Epithelial cell of umbilical artery (primary cell): Measurements from ENCODE around the gene PFAS. TPM values are rescaled to one million over a fixed set of nuclear protein-coding genes. Genes with fewer than 3 reads are reported as not detected.

Experiments
- total RNA-seq: library from RNA; depleted of rRNA; stranded (reverse); fragments of >200 nt; gene quantifications from 2 replicates; pipeline ENCODE4 v1.2.3, GENCODE V29; 2014

The PFAS gene, protein sequence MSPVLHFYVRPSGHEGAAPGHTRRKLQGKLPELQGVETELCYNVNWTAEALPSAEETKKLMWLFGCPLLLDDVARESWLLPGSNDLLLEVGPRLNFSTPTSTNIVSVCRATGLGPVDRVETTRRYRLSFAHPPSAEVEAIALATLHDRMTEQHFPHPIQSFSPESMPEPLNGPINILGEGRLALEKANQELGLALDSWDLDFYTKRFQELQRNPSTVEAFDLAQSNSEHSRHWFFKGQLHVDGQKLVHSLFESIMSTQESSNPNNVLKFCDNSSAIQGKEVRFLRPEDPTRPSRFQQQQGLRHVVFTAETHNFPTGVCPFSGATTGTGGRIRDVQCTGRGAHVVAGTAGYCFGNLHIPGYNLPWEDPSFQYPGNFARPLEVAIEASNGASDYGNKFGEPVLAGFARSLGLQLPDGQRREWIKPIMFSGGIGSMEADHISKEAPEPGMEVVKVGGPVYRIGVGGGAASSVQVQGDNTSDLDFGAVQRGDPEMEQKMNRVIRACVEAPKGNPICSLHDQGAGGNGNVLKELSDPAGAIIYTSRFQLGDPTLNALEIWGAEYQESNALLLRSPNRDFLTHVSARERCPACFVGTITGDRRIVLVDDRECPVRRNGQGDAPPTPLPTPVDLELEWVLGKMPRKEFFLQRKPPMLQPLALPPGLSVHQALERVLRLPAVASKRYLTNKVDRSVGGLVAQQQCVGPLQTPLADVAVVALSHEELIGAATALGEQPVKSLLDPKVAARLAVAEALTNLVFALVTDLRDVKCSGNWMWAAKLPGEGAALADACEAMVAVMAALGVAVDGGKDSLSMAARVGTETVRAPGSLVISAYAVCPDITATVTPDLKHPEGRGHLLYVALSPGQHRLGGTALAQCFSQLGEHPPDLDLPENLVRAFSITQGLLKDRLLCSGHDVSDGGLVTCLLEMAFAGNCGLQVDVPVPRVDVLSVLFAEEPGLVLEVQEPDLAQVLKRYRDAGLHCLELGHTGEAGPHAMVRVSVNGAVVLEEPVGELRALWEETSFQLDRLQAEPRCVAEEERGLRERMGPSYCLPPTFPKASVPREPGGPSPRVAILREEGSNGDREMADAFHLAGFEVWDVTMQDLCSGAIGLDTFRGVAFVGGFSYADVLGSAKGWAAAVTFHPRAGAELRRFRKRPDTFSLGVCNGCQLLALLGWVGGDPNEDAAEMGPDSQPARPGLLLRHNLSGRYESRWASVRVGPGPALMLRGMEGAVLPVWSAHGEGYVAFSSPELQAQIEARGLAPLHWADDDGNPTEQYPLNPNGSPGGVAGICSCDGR (N-terminal part only)
- total RNA-seq = 37.0 and 39.2 TPM in 2 replicates

GRCh38 chr17:8248751-8249607 lies at the start of gene PFAS:
Gene PFAS (plus strand): TSS chr17:8249289. CDS start chr17:8253938, 4,649 bp downstream.

DNA sequence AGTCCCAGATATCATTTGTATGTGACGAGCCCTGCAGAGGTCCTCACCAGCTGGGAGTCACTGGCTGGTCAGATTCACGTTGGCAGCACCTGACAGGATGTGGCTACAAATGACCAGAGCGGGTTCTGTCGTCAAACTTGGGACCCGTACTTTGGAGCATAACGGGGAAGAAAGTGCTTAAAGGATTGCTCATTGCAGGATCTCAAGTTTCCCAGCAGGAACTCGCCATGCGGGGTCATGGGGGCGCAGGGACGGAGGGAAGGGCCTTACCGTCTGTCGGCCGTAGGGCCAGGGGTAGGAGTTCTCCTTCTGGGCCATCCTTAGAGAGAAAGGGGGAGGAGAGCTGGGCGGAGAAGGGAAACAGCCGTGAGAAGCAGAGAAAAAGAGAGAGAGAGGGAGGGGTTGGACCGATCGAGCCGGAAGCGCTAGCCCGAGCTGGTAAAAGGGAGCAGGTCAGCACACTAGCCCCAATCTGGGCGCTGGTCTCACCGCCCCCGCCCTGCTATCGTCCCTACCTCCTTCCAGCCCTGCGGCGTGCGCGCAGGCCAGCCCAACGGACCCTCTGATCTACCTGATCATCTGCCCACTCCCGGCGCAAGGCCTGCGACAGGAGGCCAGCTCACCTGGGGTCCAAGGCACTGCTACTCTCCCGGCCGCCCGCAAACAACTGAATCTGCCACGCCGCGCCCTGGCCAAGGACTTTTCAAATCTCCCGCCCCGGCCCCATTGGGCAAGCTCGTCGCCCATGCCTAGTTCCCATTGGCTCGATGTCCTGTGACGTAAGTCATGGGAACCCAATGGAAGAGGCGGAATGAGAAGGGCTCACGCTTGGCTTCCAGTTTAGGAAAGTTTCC lies 39.0 kb upstream of the PFAS start, which contains the start of gene AURKB:
AURKB (minus strand) TSS at position 669 of the 854 bp plus-strand sequence; CDS start at position 318, 351 bp downstream.

GRCh38 chr17:8288336-8289102 lies 39.4 kb downstream of the PFAS start, which contains the start of gene RANGRF:
Gene RANGRF (plus strand): TSS chr17:8288670. CDS start chr17:8288789, 119 bp downstream.

Other genes with a start within 250 kb of the PFAS start
- gene GUCY2D, start 246.7 kb upstream of the PFAS start, total RNA-seq = not detected in 2 replicates
- not detected in 2 replicates for gene ALOX15B, start 210.2 kb upstream of the PFAS start, total RNA-seq
- gene ALOX12B, start 161.6 kb upstream of the PFAS start, total RNA-seq = not detected in 2 replicates
- under 0.01 TPM in 1 of 2 replicates, not detected in the other for gene ALOXE3, start 130.8 kb upstream of the PFAS start, total RNA-seq
- gene HES7, start 125.2 kb upstream of the PFAS start, total RNA-seq = not detected in 2 replicates
- 2.9 and 3.2 TPM in 2 replicates for gene PER1, start 96.9 kb upstream of the PFAS start, total RNA-seq
- 4.2 and 8.1 TPM in 2 replicates for gene VAMP2, start 86.3 kb upstream of the PFAS start, total RNA-seq
- 24.8 and 44.5 TPM in 2 replicates for gene TMEM107, start 72.9 kb upstream of the PFAS start, total RNA-seq
- gene BORCS6, start 59.1 kb upstream of the PFAS start, total RNA-seq = 9.1 and 9.3 TPM in 2 replicates
- 41.3 and 62.6 TPM in 2 replicates for gene AURKB, start 38.7 kb upstream of the PFAS start, total RNA-seq
- gene CTC1, start 1.2 kb upstream of the PFAS start, total RNA-seq = 3.6 and 5.0 TPM in 2 replicates
- 13.3 and 16.3 TPM in 2 replicates for gene RANGRF, start 39.4 kb downstream of the PFAS start, total RNA-seq
- gene SLC25A35, start 46.1 kb downstream of the PFAS start, total RNA-seq = 0.15 and 1.3 TPM in 2 replicates
- 14.0 and 16.3 TPM in 2 replicates for gene ARHGEF15, start 61.0 kb downstream of the PFAS start, total RNA-seq
- not detected in 2 replicates for gene ODF4, start 90.6 kb downstream of the PFAS start, total RNA-seq
- gene RPL26, start 133.9 kb downstream of the PFAS start, total RNA-seq = 4,516 and 5,400 TPM in 2 replicates
- gene RNF222, start 148.5 kb downstream of the PFAS start, total RNA-seq = not detected in 2 replicates
- 34.2 and 39.3 TPM in 2 replicates for gene NDEL1, start 186.6 kb downstream of the PFAS start, total RNA-seq